Osteoblast (primary cell): ENCODE data around the gene CPNE4. TPM values are rescaled to one million over a fixed set of nuclear protein-coding genes. Genes with fewer than 3 reads are reported as not detected.

Experiments used
- DNase-seq: peaks from one replicate; pipeline ENCODE4 v3.0.0; 2011; ENCODE audit warnings: low spot score, mixed read lengths; ENCODE audit not compliant: insufficient read length; ENCODE audit errors: missing footprints
- H2AFZ ChIP-seq: 2 replicates; pipeline ENCODE4 v1.6.0; 2011; ENCODE audit warnings: mild to moderate bottlenecking, low read length
- H3K27ac ChIP-seq: 2 replicates; pipeline ENCODE4 v1.5.1; 2011; ENCODE audit warnings: mild to moderate bottlenecking, low read depth, low read length, moderate library complexity
- H3K27me3 ChIP-seq: 2 replicates; pipeline ENCODE4 v1.6.0; 2012; ENCODE audit warnings: mild to moderate bottlenecking, control low read depth, inconsistent platforms, low read length, moderate library complexity; ENCODE audit not compliant: insufficient read depth
- H3K36me3 ChIP-seq: 2 replicates; pipeline ENCODE4 v1.5.1; 2011; ENCODE audit warnings: mild to moderate bottlenecking, low read length, control low read depth, moderate library complexity; ENCODE audit not compliant: insufficient read depth
- H3K4me1 ChIP-seq: 2 replicates; pipeline ENCODE4 v1.5.1; 2011; ENCODE audit warnings: mild to moderate bottlenecking, low read length, control low read depth, moderate library complexity; ENCODE audit not compliant: insufficient read depth
- H3K4me2 ChIP-seq: 2 replicates; pipeline ENCODE4 v1.6.0; 2011; ENCODE audit warnings: mild to moderate bottlenecking, low read length; ENCODE audit not compliant: insufficient read depth
- H3K4me3 ChIP-seq: fragments of 200-600 bp; sonication (generic); 3 replicates; pipeline ENCODE4 v1.5.1; 2012; ENCODE audit warnings: mild to moderate bottlenecking, low read length, inconsistent platforms; ENCODE audit not compliant: insufficient read depth
- H3K79me2 ChIP-seq: 2 replicates; pipeline ENCODE4 v1.6.0; 2012; ENCODE audit warnings: mild to moderate bottlenecking, low read length, control low read depth, inconsistent platforms; ENCODE audit not compliant: insufficient read depth
- H3K9me3 ChIP-seq: 2 replicates; pipeline ENCODE4 v1.5.1; 2011; ENCODE audit warnings: low read depth, low read length, control low read depth
- H4K20me1 ChIP-seq: 2 replicates; pipeline ENCODE4 v1.6.0; 2012; ENCODE audit warnings: mild to moderate bottlenecking, low read length, control low read depth; ENCODE audit not compliant: insufficient read depth
- total RNA-seq: library from RNA; depleted of rRNA; stranded (reverse); fragments of >200 nt; gene quantifications from 2 replicates; pipeline ENCODE4 v1.2.3, GENCODE V29; 2012
- TF ChIP-seq, protein P1 (sequence below): IDR thresholded peaks from 2 replicates; pipeline ENCODE4 v1.5.1; 2011; ENCODE audit warnings: mild to moderate bottlenecking, low read depth, low read length, moderate library complexity; ENCODE audit errors: extremely low read depth

The CPNE4 gene
- total RNA-seq, 1 donor = not detected

DNA sequence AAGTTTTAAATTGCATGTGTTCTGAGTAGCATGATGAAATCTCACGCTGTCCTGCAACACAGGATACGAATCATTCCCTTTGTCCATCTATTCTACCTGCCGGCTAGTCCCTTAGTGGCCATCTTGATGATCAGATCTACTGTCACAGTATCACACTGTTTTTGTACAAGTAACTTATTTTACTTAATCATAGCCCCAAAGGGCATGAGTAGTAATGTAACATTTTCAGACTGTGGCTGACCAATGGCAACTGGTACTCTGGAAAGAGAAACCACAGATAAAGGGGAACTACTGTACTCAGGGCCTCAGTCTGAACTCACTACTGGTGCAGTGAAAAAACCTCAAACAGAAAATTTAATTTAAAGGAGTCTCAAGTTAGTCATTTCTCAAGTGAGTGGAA is 404.7 kb downstream of the CPNE4 start:
- no peaks in the 10 kb centered on the region for H3K9me3 ChIP-seq
- no peaks in the 10 kb centered on the region for H3K36me3 ChIP-seq
- TF ChIP-seq, protein P1, sequence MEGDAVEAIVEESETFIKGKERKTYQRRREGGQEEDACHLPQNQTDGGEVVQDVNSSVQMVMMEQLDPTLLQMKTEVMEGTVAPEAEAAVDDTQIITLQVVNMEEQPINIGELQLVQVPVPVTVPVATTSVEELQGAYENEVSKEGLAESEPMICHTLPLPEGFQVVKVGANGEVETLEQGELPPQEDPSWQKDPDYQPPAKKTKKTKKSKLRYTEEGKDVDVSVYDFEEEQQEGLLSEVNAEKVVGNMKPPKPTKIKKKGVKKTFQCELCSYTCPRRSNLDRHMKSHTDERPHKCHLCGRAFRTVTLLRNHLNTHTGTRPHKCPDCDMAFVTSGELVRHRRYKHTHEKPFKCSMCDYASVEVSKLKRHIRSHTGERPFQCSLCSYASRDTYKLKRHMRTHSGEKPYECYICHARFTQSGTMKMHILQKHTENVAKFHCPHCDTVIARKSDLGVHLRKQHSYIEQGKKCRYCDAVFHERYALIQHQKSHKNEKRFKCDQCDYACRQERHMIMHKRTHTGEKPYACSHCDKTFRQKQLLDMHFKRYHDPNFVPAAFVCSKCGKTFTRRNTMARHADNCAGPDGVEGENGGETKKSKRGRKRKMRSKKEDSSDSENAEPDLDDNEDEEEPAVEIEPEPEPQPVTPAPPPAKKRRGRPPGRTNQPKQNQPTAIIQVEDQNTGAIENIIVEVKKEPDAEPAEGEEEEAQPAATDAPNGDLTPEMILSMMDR = no peak
- H4K20me1 ChIP-seq = no peaks in the 10 kb centered on the region
- no peak overlapping the region for H3K27ac ChIP-seq
- H3K4me3 ChIP-seq = no peak overlapping the region
- no peak overlapping the region for H3K4me2 ChIP-seq
- H3K27me3 ChIP-seq = no peaks in the 10 kb centered on the region
- no peak overlapping the region for H2AFZ ChIP-seq
- no peaks in the 10 kb centered on the region for H3K4me1 ChIP-seq
- DNase-seq = no peak
- no peaks in the 10 kb centered on the region for H3K79me2 ChIP-seq

DNA sequence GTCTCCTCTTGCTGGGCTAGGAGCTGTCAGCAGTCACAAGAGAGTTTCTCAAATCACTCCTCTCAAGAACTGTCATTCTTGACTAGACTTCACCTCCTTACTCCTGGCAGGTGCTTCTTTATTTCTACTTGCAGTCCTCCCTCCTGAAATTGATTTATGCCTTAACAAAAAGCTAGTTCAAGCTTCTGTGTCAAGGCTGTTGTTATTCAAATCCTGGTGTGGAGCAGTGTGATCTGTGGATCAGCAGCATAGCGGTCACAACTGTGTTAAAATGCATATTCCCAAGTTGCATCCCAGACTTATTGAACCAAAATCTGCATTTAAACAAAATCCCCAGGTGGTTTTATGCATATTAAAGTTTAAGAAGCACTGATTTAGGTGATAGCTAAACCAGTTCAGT is 411.4 kb downstream of the CPNE4 start:
- H3K4me3 ChIP-seq = no peak overlapping the region
- H3K27me3 ChIP-seq = no peaks in the 10 kb centered on the region
- DNase-seq = no peak

DNA sequence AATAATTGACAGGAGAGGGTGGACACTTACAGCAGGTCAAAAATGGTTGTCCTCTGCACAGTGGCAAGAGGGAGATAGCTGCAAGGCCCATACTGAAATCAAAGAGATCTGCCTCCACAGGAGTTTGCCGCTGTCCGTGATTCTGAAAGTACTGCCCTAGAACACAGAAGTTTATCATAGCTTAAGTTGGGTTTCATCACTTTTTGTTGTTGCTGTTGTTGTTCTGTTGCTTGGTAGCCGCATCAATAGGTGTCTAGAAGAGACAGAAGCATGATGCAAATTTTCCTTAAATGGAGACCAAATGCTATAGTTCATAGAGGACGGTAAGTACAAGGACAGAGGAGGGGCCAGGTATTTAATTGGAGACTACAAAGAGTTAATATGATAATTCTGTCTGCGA is 412.1 kb downstream of the CPNE4 start:
- H2AFZ ChIP-seq = no peak overlapping the region

More for the DNA sequence above, 411.4 kb downstream of the CPNE4 start:
- TF ChIP-seq, protein P1 = no peak
- H2AFZ ChIP-seq = no peak overlapping the region
- no peaks in the 10 kb centered on the region for H3K36me3 ChIP-seq
- no peak overlapping the region for H3K27ac ChIP-seq
- H3K9me3 ChIP-seq = no peaks in the 10 kb centered on the region
- H3K79me2 ChIP-seq = no peaks in the 10 kb centered on the region
- H3K4me1 ChIP-seq = no peaks in the 10 kb centered on the region
- H3K4me2 ChIP-seq = no peak overlapping the region
- no peaks in the 10 kb centered on the region for H4K20me1 ChIP-seq

DNA sequence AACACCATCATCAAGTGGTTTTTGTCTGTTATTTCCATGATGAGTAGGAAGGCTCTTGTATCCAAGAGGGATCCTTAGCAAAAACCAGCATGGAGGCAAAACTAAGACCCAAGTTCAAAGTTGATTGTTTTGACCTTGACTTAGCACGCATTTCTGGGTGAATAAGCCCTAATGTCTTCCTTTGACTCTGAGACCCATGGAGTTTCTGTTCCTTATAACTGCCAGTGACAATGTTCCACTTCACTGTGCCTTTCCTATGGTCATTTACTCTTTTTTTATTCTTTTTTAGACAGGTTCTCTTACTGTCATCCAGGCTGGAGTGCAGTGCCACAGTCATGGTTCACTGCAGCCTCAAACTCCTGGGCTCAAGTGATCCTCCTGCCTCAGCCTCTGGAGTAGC is 413.8 kb downstream of the CPNE4 start:
- Histone ChIP-seq H3K4me1 (no peaks in the 10 kb centered on the region), H4K20me1 (no peaks in the 10 kb centered on the region), H3K4me3 (no peak overlapping the region), H3K9me3 (no peaks in the 10 kb centered on the region), H3K79me2 (no peaks in the 10 kb centered on the region), H3K27ac (no peak overlapping the region), H2AFZ (no peak overlapping the region), H3K4me2 (no peak overlapping the region), H3K36me3 (no peaks in the 10 kb centered on the region), H3K27me3 (no peaks in the 10 kb centered on the region)
- no peak for DNase-seq
- TF ChIP-seq, protein P1 = no peak

More for the DNA sequence above, 412.1 kb downstream of the CPNE4 start:
- no peaks in the 10 kb centered on the region for H3K36me3 ChIP-seq
- DNase-seq = no peak
- no peak overlapping the region for H3K27ac ChIP-seq
- H3K4me3 ChIP-seq = no peak overlapping the region
- no peaks in the 10 kb centered on the region for H4K20me1 ChIP-seq
- H3K79me2 ChIP-seq = no peaks in the 10 kb centered on the region
- TF ChIP-seq, protein P1 = no peak
- H3K27me3 ChIP-seq = no peaks in the 10 kb centered on the region
- H3K4me1 ChIP-seq = no peaks in the 10 kb centered on the region
- H3K4me2 ChIP-seq = no peak overlapping the region
- no peaks in the 10 kb centered on the region for H3K9me3 ChIP-seq
